Endothelial cell (in vitro differentiated cells): Measurements from ENCODE around the gene SLITRK6. TPM values are rescaled to one million over a fixed set of nuclear protein-coding genes. Genes with fewer than 3 reads are reported as not detected.

Experiments used
- DNase-seq: peaks from one replicate; pipeline ENCODE4 v3.0.0; 2021; ENCODE audit warnings: low spot score
- H3K27ac Mint-ChIP-seq: one replicate; pipeline ENCODE4 v1.8.0; 2021; ENCODE audit warnings: mixed read lengths, inconsistent platforms; ENCODE audit not compliant: unreplicated experiment
- H3K27me3 Mint-ChIP-seq: one replicate; pipeline ENCODE4 v1.8.0; 2021; ENCODE audit warnings: mild to moderate bottlenecking, moderate library complexity, mixed read lengths, inconsistent platforms; ENCODE audit not compliant: unreplicated experiment
- H3K36me3 Mint-ChIP-seq: one replicate; pipeline ENCODE4 v1.8.0; 2021; ENCODE audit warnings: mild to moderate bottlenecking, low read depth, mixed read lengths, inconsistent platforms; ENCODE audit not compliant: unreplicated experiment
- H3K4me1 Mint-ChIP-seq: one replicate; pipeline ENCODE4 v1.8.0; 2021; ENCODE audit warnings: mild to moderate bottlenecking, mixed read lengths, inconsistent platforms; ENCODE audit not compliant: unreplicated experiment
- H3K4me3 Mint-ChIP-seq: one replicate; pipeline ENCODE4 v1.8.0; 2021; ENCODE audit warnings: mild to moderate bottlenecking, mixed read lengths, inconsistent platforms; ENCODE audit not compliant: unreplicated experiment
- H3K9me3 Mint-ChIP-seq: one replicate; pipeline ENCODE4 v1.8.0; 2021; ENCODE audit warnings: mixed read lengths, inconsistent platforms; ENCODE audit not compliant: unreplicated experiment
- long read RNA-seq: library from polyadenylated mRNA; unstranded; transcript quantifications from one replicate; pipeline ENCODE4 v2.0.0, GENCODE V29; 2020; ENCODE audit not compliant: unreplicated experiment
- total RNA-seq: library from RNA; stranded (reverse); fragmentation: NEBNext Ultra II Directional; extraction: Animal tissue kit (Norgen Biotek cat#: 25700); gene quantifications from one replicate; pipeline ENCODE4 v1.2.1, GENCODE V29; 2021; ENCODE audit not compliant: unreplicated experiment
- TF ChIP-seq, protein P1 (sequence below): fragments of 200-600 bp; sonication (generic); IDR thresholded peaks from one replicate; pipeline ENCODE4 v1.5.0; 2021; ENCODE audit warnings: antibody characterized with exemption; ENCODE audit not compliant: unreplicated experiment

Gene SLITRK6
- 53.1 TPM for total RNA-seq
- long read RNA-seq, full-length matches to known transcripts = 6 of 7 reads
- long read RNA-seq, partial matches to known transcripts = 0 of 7 reads
- long read RNA-seq, other reads (novel, unspliced or antisense) = 1 of 7 reads

DNA sequence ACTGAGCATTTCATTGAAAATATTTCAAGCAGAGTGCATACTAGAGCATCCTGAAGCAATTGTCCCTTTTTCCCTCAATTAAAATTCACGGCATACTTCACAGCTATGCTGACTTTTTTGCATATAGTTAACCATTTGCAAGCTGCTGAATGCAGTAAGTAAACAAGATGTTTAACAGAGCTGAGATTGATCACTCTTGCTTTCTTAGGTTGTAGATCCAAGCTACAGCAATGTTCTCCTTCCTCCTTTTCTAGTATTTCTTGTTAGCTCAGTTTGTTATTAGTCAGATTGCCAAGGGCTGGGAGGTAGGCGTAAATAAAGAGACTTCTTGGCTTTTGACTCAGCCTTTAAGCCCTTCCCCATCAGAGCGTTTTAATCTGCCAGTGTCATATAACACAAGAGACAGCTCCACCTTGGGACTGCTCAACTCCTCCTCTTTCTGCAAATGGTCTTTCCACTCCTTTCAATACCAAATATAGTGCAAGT, at the start of gene SLITRK6:
TSS of gene SLITRK6 (minus strand) at position 323 of the 486 bp plus-strand sequence. CDS start 2,911 bp downstream, outside the sequence.
- H3K27me3 Mint-ChIP-seq = no peaks in the 10 kb centered on the region
- H3K4me3 Mint-ChIP-seq = peak within 1 kb of the TSS; percentile 87
- H3K4me1 Mint-ChIP-seq = peaks cover 14% of the 10 kb centered on the region
- peaks cover 18% of the 10 kb centered on the region for H3K36me3 Mint-ChIP-seq
- peak within 1 kb of the TSS; percentile 50 for H3K27ac Mint-ChIP-seq
- no peaks in the 10 kb centered on the region for H3K9me3 Mint-ChIP-seq
- peak; percentile 18 for DNase-seq
- TF ChIP-seq, protein P1, sequence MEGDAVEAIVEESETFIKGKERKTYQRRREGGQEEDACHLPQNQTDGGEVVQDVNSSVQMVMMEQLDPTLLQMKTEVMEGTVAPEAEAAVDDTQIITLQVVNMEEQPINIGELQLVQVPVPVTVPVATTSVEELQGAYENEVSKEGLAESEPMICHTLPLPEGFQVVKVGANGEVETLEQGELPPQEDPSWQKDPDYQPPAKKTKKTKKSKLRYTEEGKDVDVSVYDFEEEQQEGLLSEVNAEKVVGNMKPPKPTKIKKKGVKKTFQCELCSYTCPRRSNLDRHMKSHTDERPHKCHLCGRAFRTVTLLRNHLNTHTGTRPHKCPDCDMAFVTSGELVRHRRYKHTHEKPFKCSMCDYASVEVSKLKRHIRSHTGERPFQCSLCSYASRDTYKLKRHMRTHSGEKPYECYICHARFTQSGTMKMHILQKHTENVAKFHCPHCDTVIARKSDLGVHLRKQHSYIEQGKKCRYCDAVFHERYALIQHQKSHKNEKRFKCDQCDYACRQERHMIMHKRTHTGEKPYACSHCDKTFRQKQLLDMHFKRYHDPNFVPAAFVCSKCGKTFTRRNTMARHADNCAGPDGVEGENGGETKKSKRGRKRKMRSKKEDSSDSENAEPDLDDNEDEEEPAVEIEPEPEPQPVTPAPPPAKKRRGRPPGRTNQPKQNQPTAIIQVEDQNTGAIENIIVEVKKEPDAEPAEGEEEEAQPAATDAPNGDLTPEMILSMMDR = no peak

- TF ChIP-seq, protein P1 = no peak
- no peak for DNase-seq
- no peak overlapping the region for H3K27ac Mint-ChIP-seq
- H3K4me1 Mint-ChIP-seq = no peaks in the 10 kb centered on the region
- peaks cover 2% of the 10 kb centered on the region for H3K27me3 Mint-ChIP-seq
- H3K4me3 Mint-ChIP-seq = no peak overlapping the region
- H3K36me3 Mint-ChIP-seq = peaks cover 9% of the 10 kb centered on the region
- H3K9me3 Mint-ChIP-seq = peaks cover 4% of the 10 kb centered on the region
Observed at GRCh38 chr13:85847012-85847411, 47.8 kb upstream of the SLITRK6 start.

DNA sequence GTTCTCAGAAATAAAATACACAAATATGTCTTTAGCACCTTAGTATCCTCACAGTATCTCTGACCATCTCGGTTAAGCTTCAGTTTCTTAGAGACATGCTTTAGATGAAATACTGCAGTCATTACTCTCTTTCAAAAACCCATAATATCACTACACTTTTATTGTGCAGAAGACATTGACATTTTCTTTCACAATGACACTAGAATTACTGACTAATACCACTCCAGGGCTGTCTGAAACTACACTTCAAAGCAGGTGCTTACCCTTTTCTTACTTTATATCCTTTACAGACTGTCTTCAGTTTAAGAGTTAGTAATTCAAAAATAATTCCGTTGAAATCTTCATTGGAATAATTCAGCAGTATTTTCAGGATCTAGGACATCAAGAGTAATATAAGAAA, 42.2 kb upstream of the SLITRK6 start:
- TF ChIP-seq, protein P1 = no peak
- H3K4me3 Mint-ChIP-seq = no peak overlapping the region
- no peak overlapping the region for H3K27ac Mint-ChIP-seq
- H3K9me3 Mint-ChIP-seq = no peaks in the 10 kb centered on the region
- H3K27me3 Mint-ChIP-seq = no peaks in the 10 kb centered on the region
- DNase-seq = no peak
- H3K4me1 Mint-ChIP-seq = no peaks in the 10 kb centered on the region
- H3K36me3 Mint-ChIP-seq = no peaks in the 10 kb centered on the region

DNA sequence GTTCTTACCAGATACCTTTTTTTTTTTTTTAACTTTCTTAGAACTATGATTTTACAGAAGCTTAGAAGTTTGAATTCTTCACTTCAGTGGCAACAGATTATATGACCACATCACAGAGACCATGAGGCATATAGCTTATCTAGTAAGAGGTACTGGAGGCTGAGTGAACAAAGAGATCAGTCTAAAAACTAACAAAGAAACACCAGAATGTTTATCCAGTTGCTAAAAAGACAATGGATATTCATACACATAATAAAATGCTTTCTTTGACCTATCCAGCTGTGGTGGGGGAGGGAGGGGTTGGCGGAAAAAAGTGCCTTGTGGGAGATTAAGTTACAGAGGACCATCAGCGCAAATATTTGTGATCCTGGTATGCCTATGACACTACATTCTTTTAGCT, 34.7 kb upstream of the SLITRK6 start:
- no peak for DNase-seq
- Mint-ChIP-seq H3K9me3 (no peaks in the 10 kb centered on the region), H3K36me3 (no peaks in the 10 kb centered on the region), H3K4me1 (no peaks in the 10 kb centered on the region), H3K4me3 (no peak overlapping the region), H3K27ac (no peak overlapping the region), H3K27me3 (no peaks in the 10 kb centered on the region)
- TF ChIP-seq, protein P1 = no peak

- Mint-ChIP-seq H3K9me3 (no peaks in the 10 kb centered on the region), H3K27me3 (no peaks in the 10 kb centered on the region), H3K27ac (no peak overlapping the region), H3K4me3 (no peak overlapping the region), H3K4me1 (no peaks in the 10 kb centered on the region), H3K36me3 (no peaks in the 10 kb centered on the region)
- TF ChIP-seq, protein P1 = peak; percentile 81
- no peak for DNase-seq
Observed at GRCh38 chr13:85828094-85828684, 29.0 kb upstream of the SLITRK6 start.
